Right lung (tissue), 10 donors: Measurements from ENCODE around the gene TMED10. TPM values are rescaled to one million over a fixed set of nuclear protein-coding genes. Genes with fewer than 3 reads are reported as not detected.

Experiments
- DNase-seq, 2 donors: peaks; one replicate each; pipeline ENCODE4 v3.0.0-alpha.2; 2013
- long read RNA-seq, 8 donors: transcript quantifications; one replicate each; lab custom pipeline, GENCODE V29; 2026
- polyA plus RNA-seq, 5 donors: library from polyadenylated mRNA; unstranded; fragments of 120-200 nt; gene quantifications; one replicate each; pipeline versions ENCODE4 v1.2.1 to v1.2.3, GENCODE V29; 2013; ENCODE audit warnings: inconsistent platforms in 1 of 5, low replicate concordance in 1 of 5; ENCODE audit not compliant: insufficient read length in 5 of 5, insufficient read depth in 1 of 5

The TMED10 gene
- 100 to 1,000 TPM; 165 to 215 (median 199) TPM for polyA plus RNA-seq
- long read RNA-seq, donor 1, full-length matches to known transcripts: 103 of 108 reads
- long read RNA-seq, donor 1, partial matches to known transcripts: 5 of 108 reads
- long read RNA-seq, donor 1, other reads (novel, unspliced or antisense): 0 of 108 reads
- long read RNA-seq, donor 2, full-length matches to known transcripts: 55 of 66 reads
- long read RNA-seq, donor 2, partial matches to known transcripts: 11 of 66 reads
- long read RNA-seq, donor 2, other reads (novel, unspliced or antisense): 0 of 66 reads
- long read RNA-seq, donor 3, full-length matches to known transcripts: 64 of 72 reads
- long read RNA-seq, donor 3, partial matches to known transcripts: 8 of 72 reads
- long read RNA-seq, donor 3, other reads (novel, unspliced or antisense): 0 of 72 reads
- long read RNA-seq, donor 4, full-length matches to known transcripts: 54 of 54 reads
- long read RNA-seq, donor 4, partial matches to known transcripts: 0 of 54 reads
- long read RNA-seq, donor 4, other reads (novel, unspliced or antisense): 0 of 54 reads
- long read RNA-seq, donor 5, full-length matches to known transcripts: 109 of 109 reads
- long read RNA-seq, donor 5, partial matches to known transcripts: 0 of 109 reads
- long read RNA-seq, donor 5, other reads (novel, unspliced or antisense): 0 of 109 reads
- long read RNA-seq, donor 6, full-length matches to known transcripts: 102 of 110 reads
- long read RNA-seq, donor 6, partial matches to known transcripts: 8 of 110 reads
- long read RNA-seq, donor 6, other reads (novel, unspliced or antisense): 0 of 110 reads
- long read RNA-seq, donor 7, full-length matches to known transcripts: 90 of 130 reads
- long read RNA-seq, donor 7, partial matches to known transcripts: 40 of 130 reads
- long read RNA-seq, donor 7, other reads (novel, unspliced or antisense): 0 of 130 reads
- long read RNA-seq, donor 8, full-length matches to known transcripts: 29 of 29 reads
- long read RNA-seq, donor 8, partial matches to known transcripts: 0 of 29 reads
- long read RNA-seq, donor 8, other reads (novel, unspliced or antisense): 0 of 29 reads

DNA sequence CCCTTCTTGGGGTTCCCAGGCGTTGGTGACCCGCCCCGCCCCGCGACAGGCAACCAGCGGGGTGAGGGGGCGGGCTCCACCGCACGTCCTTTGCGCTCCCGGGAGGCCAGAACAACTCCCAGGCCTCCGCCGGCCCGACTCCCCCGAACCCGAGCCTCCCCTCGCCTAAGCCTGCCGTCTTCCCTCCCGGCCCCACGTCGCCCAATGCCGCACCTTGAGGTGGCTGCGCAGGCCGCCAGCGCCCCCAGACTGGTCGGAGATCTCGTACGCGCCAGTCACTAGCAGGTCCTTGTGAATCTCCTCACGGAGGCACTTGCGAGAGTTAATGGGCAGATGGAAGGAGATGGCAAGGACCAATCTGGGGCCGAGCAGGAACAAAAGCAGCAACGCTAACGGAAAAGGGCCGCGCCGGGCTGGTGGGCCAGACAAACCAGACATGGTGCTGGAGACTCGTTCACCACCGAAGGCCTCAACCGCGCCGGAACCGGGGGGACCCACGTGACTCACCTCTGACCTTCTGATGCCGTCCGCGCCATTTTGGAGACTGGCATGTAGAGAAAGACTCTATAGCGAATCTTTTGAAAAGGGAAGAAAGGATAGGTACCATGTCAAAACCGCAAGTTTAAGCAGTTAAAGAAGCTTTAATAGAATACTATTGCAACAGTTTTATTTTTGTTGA, at the start of gene TMED10:
TSS of gene TMED10 (minus strand) at position 471 of the 679 bp plus-strand sequence. CDS start at position 438, 33 bp downstream.
- DNase-seq: peak; percentile 91 to 94

GRCh38 chr14:75224561-75224960, 48.1 kb upstream of the TMED10 start:
- DNase-seq: no peak

- no peak for DNase-seq
Observed at GRCh38 chr14:75223664-75224154, 47.3 kb upstream of the TMED10 start.

DNA sequence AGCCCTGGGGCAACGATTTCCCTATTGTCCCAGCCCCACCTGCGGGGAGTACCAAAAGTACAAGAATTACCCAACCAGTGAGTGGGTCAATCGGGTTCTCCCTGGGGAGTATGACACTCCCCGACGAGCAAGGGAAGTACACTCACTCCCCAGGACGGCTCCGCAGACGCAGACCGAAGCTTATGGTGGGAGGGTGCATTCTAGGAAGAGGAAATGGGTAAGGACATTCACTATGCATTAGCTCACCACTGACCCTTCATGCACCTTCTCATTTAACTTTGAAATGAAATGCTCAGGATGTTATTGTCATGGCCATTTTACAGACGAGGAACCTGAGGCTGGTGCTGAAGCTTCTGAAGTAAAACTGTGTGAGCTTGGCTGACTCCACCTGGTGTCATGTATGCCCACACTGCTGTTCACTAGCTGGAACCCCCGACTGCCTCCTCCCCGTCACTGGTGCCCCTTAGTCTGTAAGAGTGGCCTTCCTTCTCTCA, 45.8 kb upstream of the TMED10 start:
- no peak for DNase-seq

- DNase-seq: no peak
Observed at GRCh38 chr14:75221797-75222196, 45.4 kb upstream of the TMED10 start.

- no peak for DNase-seq
Observed at GRCh38 chr14:75220156-75220555, 43.7 kb upstream of the TMED10 start.

DNA sequence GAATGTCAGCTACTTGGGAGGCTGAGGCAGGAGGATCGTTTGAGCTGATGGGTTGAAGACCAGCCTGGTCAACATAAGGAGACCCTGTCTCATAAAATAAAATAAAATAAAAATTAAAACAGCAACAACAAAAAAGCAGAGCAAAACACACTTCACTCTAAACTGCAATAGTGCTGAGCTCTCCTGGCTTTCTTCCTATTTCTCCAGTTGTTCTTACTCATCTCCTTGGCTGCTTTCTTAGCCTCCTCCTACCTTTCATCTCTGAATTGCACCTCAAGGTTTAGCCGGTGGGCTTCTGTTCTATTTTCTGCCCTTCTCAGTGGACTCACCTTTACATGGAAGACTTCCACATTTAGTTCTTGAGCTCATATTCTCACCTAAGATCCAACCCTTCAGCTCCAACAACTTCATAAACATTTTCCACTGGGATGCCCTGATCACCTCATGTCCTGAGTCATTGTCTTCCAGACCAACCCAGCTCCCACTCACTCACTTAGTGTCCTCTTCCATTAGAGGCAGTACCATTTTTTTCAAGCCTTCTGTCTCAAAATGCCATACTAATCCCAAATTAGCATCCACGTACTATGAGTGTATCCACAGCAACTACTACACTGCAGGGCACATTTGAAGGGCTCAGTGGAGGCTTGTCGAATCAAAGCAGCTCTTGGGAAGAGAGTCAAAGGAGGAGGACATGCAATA, 41.2 kb upstream of the TMED10 start:
- no peak for DNase-seq

- DNase-seq: no peak
Observed at GRCh38 chr14:75216427-75217006, 40.1 kb upstream of the TMED10 start.

GRCh38 chr14:75215520-75215919, 39.1 kb upstream of the TMED10 start:
- DNase-seq: no peak

- DNase-seq: no peak
Observed at GRCh38 chr14:75214558-75214957, 38.1 kb upstream of the TMED10 start.

- no peak for DNase-seq
Observed at GRCh38 chr14:75213172-75213571, 36.8 kb upstream of the TMED10 start.

GRCh38 chr14:75208843-75209242, 32.4 kb upstream of the TMED10 start:
- no peak for DNase-seq

DNA sequence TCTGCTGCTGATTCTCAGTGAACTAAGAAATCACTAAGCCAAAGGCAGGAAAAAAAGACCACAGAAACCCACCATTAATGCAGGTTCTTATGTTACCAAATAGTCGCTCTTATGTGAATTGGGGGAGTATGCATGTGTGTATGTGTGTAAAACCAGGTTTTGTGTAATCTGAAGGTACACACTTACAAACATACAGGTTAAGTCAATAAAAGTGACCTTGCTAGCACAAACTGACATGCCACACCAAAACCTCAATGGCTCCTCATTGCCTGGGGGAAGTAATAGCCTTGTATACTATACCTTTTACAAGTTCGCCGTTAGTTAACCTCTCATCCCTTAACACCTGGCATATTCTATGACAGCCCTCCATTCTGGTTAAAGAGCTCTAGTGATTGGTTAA, 29.8 kb upstream of the TMED10 start:
- no peak for DNase-seq

DNA sequence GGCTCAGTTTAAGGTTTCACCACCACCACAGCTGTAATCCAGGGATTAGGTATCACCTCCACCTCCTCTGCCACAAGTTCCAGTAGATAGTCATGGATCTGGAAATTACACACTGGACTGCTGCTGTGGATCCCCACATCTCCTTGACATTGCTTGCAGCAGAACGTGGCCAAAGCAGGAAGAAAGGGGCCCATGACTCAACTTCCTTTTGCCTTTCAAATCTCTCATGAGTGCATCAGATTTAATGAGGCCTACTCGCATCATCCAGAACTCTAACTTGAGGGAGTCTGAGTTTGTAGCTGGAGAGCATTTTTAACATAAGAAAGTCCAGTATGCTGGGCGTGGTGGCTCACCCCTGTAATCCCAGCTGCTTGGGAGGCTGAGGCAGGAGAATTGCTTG, 29.2 kb upstream of the TMED10 start:
- DNase-seq: no peak

GRCh38 chr14:75204116-75204515, 27.7 kb upstream of the TMED10 start:
- no peak for DNase-seq

GRCh38 chr14:75202657-75203056, 26.2 kb upstream of the TMED10 start:
- no peak for DNase-seq

DNA sequence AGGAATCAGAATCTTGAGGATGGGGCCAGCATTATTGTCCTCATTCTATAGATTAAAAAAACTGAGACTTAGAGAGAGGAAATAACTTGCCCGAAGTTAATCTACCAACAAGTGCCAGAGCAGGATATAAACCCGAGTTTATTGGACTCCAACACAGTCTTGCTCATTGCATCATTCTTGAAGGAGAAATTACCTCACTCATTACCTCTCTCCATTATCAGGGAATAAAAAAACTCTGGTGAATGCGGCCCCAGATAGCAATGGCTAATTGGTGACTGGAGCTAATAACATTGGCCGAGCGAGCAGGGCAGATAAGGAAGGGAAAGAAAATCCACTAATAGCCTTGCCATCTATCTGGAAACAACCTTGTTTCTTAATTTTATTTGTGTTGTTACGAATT, 24.7 kb upstream of the TMED10 start:
- no peak for DNase-seq

GRCh38 chr14:75200451-75200850, 24.0 kb upstream of the TMED10 start:
- DNase-seq: peak; percentile 49 to 52

DNA sequence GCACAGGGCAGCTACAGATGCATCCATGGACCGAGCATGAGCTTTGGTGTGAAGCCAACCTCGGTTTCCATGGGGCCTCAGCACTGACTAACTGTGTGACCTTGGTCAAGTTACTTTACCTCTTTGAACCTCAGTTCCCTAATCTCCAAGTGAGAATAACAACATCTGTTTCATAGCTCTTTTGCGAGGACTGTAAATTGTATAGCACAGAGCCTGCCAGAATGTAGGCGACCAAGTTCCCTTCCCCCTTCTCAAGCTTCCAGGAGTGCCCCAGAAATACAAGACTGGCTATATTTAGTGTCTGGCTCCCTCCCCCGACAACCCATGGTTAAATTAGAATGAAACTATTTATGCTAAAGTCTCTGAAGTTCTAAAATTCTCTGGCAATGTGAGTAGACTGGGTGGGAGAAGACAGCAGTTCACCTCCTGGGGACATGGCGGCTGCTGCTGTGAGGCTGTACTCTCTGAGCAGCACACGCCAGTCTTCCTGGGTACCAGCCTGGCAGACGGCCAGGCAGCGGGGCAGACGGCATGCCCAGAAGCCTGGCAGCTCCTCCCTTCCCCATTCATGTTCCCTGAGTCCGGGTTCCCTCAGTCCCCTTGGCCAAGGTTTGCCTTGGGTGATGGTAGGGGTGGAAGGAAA, 22.0 kb upstream of the TMED10 start:
- no peak for DNase-seq

DNA sequence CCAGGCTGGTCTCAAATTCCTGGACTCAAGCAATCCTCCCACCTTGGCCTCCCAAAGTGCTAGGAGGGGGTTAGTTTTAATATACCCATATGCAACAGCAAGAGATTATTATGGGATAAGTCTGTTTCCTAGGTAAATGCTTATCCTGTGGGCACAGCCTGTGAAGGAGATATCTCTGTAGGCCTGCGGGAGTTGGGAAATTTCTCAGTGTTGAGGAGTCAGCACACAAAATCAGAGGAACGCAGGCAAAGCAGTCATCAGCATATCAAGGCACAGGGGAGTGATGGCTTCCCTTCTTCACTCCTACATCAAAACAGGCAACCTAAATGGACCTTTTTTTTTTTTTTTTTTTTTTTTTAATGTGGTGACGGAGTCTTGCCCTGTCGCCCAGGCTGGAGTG, 20.9 kb upstream of the TMED10 start:
- DNase-seq: no peak
